ENCODE measurements around the gene SND1. TPM values are rescaled to one million over a fixed set of nuclear protein-coding genes. Genes with fewer than 3 reads are reported as not detected.

Gene SND1
- polyA plus RNA-seq, 3 donors: 67.1 to 171 (median 69.6) TPM

DNA sequence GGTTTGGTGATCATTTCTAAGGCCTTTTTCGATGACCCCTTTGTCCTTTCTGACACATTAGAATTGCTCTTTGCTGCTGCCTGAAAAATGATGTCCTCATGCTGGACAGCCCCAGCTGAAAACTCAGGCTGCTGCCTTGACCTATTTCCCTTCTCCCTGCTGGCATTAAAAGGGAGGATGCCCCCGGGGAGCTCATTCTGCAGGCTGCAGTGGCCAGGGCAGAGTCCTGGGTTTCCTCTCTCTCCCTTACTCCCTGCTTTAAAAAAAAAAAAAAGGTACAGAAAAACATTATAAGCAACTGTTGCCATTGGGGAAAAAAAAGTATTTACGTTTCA lies 343.9 kb downstream of the SND1 start:
- no peak overlapping the region for H3K27ac ChIP-seq (ENCODE audit: low read depth, low read length)
- WGBS, 3 donors: 52 to 64% (median 62%) methylated on average over 3 of the region's 3 CpGs

DNA sequence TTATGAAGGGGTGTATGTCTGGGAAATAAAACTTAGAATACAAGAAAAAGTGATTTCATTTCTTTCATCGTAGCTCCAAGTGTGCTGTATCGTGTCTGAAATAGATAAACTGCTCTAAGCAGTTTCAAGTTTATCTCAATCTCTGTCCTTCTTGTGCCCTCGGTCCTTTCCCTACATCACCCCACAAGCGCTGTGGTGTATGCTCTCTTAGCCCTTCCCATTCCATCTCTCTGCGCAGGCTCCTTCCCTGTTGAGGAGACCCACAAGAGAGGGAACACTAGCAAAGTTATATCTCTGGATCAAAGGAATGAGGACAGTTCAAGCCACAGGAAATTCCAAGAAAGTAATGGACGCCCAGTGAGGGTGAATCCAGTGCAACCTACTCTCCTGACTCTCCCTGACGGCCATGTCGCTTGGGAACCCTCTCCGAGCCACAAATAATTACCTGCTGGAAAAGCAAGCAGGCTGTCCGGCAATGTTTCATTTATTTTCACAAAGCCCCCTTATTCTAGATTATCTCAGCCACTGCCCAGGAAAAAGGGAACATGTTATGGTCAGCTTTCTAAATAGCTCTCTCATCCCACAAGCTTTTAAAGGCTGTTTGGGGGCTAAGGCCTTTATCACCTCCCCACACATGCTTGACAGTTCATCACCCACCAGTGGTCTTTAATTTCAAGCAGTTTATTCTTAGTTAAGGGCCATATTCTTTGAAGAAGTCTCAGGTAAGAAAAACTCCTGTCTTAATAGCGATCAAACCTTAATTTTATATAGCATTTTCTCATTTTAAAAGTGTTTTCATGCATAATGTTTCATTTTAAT lies 344.5 kb downstream of the SND1 start:
- 82 to 87% (median 86%) methylated on average over 11 of the region's 11 CpGs for WGBS, 3 donors
- no peak overlapping the region for H3K27ac ChIP-seq (ENCODE audit: low read depth, low read length)

DNA sequence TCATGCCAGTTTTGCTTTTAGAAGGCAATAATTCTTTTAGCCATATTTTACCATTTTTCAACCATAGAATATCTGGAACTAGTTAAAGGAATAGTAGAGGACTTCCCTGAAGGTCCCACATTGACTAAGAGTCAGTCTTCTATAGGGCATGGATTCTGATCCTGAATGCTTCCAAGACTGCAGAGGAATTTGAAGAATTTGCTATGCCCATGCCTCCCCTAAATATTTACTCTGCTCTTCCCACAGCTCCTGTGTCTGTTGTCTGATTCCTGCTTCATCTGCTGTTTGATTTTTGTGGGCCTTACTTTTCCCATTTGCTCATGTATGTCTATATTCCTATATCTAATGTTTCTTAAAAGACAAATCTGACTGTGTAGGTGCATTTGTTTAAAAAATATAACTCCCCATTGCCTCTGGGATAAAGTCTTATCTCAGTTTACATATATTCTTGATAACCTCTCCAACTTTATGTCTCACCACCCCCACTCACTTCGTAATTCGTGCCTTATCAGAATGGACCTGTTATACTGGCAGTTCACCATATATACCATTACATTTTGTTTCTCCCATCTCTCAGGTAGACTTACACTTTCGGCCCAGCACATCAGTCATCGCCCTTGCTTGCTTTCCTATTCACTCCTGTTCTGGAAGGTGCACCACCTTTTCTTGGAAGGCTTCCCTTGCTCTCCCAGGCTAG lies 345.4 kb downstream of the SND1 start:
- H3K27ac ChIP-seq (ENCODE audit: low read depth, low read length): no peak overlapping the region
- 57 to 90% (median 85%) methylated on average over 4 of the region's 4 CpGs for WGBS, 3 donors

DNA sequence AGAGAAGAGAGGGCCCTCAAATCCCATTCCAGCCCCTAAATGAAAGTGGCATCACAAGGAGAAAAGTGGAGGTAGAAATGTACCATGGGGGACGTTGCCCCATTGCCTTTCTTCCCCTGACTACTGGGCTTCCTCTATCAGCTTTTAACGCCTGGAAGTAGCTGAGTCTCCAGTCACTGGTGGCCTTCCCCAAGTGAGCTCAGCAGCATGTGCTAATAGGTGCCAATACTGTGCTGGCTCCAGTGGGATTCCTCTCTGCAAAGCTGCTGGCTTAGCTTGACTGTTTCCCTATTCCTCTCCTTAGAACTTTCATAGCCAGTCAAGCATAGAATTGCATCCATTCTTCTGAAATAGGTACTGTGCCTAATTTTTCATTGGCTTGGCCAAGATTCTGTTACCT lies 346.7 kb downstream of the SND1 start:
- WGBS, 3 donors: 77 to 92% (median 82%) methylated on average over 2 of the region's 2 CpGs
- no peak overlapping the region for H3K27ac ChIP-seq (ENCODE audit: low read depth, low read length)

DNA sequence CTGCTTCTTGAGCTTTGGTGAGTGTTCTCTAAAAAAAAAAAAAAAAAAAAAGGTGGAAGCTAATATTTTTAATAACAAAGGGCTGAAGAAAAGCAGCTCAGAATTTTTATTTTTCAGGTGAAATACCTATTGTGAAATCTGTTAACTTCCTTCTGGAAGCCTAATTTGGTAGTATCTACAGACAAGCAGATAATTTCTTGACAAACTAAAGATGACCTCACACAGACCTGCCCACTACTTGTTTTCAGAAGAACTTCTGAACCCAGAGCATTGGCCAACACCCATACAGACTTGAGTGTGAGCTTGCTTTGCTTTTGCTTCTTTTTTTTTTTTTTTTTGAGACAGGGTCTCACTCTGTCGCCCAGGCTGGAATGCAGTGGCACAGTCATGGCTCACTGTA lies 348.1 kb downstream of the SND1 start:
- WGBS, 3 donors: 90 to 100% (median 100%) methylated on average over 1 of the region's 1 CpG

DNA sequence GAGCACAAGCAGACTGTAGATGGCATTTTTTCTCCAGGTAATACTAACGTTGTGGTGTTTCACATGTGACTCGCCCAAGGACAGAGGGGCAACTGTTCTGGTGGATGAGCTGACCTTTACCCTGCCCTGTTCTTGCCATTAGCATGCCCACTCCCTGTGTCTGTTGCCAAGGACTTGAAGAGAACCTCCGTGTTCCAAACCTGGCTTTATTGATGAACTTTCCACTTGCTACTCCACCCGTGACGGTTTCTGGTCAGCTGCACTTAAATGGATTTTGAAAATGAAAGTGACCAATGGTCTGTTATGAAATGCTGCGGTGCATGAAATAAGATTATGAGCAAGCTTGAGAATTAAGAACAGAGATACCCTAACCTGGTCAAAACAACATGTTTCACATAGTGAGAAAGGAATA lies 348.9 kb downstream of the SND1 start:
- 53 to 75% (median 64%) methylated on average over 6 of the region's 6 CpGs for WGBS, 3 donors
- H3K27ac ChIP-seq (ENCODE audit: low read depth, low read length): no peak overlapping the region

More for the DNA sequence above, 348.1 kb downstream of the SND1 start:
- no peak overlapping the region for H3K27ac ChIP-seq (ENCODE audit: low read depth, low read length)

DNA sequence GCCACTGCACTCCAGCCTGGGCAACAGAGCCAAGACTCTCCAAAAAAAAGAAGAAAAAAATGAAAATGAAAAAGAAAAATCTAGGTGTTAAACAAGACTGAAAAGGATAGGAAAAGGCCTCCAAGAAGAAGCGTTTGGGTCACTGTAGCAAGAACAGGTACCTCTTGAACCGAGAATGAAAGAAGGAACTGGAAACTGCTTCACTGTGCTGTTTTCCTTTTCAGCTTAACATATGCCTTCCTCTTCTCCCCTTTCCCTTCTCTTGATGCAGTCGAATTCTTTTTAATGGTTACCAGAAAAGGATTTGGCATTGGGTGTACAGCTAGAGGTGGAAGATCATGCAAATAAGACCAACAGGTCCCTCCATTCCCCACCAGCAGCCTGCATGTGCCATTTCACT lies 351.2 kb downstream of the SND1 start:
- no peak overlapping the region for H3K27ac ChIP-seq (ENCODE audit: low read depth, low read length)
- WGBS, 3 donors: 67 to 83% (median 76%) methylated on average over 3 of the region's 3 CpGs

DNA sequence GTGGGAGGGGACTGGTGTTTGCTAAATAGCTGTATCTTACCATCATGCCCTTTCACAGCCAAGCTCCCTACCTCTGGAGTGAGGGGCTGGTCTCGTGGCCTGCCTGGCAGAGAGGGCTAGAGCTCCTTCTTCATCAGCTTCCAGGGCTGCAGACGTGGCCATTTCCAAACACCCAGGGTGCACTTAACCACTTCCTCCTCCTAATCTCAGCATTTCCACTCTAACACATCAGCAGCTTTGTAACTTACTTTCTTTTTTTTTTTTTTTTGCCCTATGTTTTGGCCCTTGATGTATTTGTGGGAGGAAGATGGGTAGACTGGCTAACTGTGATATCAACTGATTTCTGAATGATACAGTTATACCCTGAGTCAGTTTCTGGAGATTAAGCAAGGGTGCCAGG lies 351.8 kb downstream of the SND1 start:
- H3K27ac ChIP-seq (ENCODE audit: low read depth, low read length): no peak overlapping the region
- 44 to 68% (median 50%) methylated on average over 2 of the region's 2 CpGs for WGBS, 3 donors

DNA sequence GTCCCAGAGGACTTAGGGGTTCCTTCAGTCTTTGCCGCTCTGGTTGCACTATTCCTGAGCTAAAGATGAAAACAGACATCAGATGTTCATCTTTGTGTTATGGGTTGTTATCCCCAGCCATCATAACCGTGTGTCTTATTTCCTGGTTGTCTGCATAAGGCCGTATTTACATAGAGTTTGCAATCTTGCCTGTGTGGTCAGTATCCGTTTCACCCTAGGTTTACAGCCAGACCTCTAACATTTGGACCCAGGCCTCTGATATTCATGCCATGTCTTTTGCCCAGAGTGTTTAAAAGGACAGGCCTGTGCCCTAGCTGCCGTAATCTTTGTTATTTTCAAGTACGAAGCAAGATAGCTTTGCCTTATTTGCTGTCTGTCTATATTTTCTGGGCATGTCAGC lies 352.6 kb downstream of the SND1 start:
- WGBS, 3 donors: 64 to 94% (median 91%) methylated on average over 6 of the region's 6 CpGs
- no peak overlapping the region for H3K27ac ChIP-seq (ENCODE audit: low read depth, low read length)

DNA sequence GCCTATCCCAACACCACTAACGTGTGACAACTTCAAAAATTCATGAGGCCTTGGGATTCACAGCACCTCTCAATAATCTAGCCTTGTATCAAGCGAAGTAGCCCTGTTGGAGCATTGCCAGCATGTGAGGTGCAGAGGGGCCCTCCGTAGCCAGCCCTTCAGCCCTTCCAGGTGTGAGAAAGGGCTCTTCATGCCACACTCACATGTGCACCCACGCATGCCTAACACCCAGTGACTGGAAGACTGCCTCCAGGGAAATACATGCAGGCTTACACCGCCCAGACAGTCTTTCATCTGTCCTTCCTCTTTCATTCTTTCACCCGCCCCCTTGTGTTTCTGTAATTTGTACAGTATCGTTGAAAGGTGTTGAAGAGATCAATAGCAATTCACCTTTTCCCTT lies 353.1 kb downstream of the SND1 start:
- H3K27ac ChIP-seq (ENCODE audit: low read depth, low read length): no peak overlapping the region
- WGBS, 3 donors: 69 to 93% (median 87%) methylated on average over 7 of the region's 7 CpGs

DNA sequence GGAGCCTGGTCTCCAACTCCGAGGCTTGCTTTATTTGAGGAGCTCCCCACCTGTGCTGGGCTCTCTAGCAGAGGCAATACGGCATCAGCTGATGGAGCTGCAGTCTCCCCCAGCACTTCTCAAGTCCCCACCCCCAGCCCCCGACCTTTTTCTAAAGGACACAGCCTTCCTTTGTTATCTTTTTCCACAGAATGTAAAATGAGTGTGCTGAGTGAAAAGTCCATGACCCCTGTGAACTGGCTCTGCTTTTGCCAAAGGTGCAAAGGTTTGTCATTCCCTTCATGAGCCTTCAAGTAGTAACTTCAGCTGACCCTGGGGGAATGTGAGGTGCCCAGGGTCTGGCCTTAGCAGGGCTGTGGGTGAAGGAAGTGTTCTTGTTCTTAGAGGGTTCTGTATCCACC lies 353.8 kb downstream of the SND1 start:
- WGBS, 3 donors: 29 to 91% (median 89%) methylated on average over 3 of the region's 3 CpGs
- H3K27ac ChIP-seq (ENCODE audit: low read depth, low read length): no peak overlapping the region

DNA sequence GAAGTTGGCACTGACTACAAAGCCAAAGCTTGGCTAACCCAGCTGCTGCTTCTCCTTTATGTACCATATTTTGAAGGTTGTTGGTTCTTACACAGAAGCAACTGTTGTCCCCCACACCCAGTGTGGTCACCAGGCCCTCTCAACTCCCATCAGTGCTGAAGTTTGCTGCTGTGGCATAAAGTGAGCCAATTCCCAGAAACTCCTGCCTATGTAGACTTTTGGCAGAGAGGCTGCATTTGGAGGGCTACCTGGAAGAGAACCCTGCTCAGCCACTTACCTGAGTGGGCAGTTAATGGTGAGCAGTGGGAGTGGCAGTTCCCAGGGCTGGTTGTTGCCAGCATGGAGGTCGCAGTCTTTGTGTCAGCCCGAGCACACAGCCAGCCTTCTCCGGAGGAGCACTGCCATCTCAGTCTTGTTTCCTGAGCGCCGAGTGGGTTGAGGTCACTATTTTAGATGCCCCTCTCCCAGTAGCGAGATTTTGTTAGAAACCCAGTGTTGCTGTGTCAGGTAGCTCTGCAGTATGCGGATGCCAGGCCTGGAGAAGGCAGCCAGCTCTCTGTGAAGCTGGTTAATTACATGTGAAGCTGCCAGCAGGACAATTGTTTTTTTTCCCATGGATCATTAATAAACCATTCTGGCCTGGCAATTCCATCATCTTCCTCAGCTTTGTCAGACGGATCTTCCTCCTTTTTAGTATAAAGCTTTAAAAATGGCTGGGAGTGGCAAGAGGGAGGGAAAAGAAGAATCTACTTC lies 354.7 kb downstream of the SND1 start:
- H3K27ac ChIP-seq (ENCODE audit: low read depth, low read length): no peak overlapping the region
- 73 to 97% (median 97%) methylated on average over 8 of the region's 8 CpGs for WGBS, 3 donors

DNA sequence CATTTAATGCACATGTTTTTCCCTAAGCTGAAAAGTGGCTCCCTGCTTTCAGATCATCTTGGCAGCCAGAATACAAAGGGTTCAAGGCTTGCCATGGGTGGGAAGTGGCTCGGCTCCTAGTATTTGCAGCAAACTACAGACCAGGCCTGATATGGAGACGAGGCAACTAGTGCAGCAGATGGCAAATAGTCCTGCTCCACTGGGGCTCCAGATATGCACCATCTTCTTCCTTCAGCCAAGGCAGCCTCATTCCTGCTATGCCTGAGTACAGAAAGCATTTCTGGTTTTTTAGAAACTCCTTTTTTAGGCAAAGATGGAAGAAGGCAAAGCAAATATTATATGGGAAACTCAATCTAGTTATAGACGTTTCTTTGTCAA lies 355.3 kb downstream of the SND1 start:
- H3K27ac ChIP-seq (ENCODE audit: low read depth, low read length): no peak overlapping the region
- WGBS, 3 donors: 48 to 92% (median 91%) methylated on average over 3 of the region's 3 CpGs

DNA sequence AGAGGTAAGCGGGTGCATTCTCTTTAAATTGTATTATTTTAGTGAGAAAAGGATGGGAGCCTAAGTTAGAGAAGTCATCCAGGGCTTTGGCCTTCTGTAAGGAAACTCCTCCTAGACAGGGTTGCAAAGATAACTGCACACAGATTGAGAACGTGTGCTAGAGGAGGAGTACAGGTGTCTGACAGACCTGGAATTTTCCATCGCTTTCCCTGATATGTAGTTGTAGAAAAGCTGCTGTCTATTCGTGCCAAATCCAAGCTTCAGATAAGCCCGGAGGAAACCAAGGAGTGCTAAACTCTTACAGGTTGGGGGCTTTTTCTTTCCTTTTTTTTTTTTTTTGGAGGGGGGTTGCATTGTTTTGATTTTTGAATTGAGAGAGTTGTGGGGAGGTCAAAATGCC lies 356.1 kb downstream of the SND1 start:
- no peak overlapping the region for H3K27ac ChIP-seq (ENCODE audit: low read depth, low read length)
- 73 to 90% (median 87%) methylated on average over 5 of the region's 5 CpGs for WGBS, 3 donors

DNA sequence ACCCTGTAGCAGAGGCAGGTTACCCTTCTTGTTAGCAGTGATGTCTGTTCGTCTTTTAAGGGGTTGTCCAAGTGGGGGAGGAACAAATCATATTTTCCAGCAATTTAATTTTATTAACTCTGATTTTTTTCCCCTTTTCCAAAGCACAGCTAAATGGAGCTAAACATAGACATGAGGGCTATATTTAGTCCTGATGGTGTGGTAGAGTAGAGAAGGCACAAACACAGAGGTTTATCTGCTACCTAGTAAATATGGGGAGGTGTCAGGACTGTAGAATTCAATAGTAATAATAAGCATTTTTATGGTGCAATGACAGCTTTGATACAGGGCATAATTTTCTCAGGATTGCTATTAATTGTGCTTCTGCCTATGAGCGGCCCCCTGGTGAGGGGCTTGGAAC lies 356.8 kb downstream of the SND1 start:
- H3K27ac ChIP-seq (ENCODE audit: low read depth, low read length): no peak overlapping the region
- 94 to 96% (median 95%) methylated on average over 2 of the region's 2 CpGs for WGBS, 3 donors

DNA sequence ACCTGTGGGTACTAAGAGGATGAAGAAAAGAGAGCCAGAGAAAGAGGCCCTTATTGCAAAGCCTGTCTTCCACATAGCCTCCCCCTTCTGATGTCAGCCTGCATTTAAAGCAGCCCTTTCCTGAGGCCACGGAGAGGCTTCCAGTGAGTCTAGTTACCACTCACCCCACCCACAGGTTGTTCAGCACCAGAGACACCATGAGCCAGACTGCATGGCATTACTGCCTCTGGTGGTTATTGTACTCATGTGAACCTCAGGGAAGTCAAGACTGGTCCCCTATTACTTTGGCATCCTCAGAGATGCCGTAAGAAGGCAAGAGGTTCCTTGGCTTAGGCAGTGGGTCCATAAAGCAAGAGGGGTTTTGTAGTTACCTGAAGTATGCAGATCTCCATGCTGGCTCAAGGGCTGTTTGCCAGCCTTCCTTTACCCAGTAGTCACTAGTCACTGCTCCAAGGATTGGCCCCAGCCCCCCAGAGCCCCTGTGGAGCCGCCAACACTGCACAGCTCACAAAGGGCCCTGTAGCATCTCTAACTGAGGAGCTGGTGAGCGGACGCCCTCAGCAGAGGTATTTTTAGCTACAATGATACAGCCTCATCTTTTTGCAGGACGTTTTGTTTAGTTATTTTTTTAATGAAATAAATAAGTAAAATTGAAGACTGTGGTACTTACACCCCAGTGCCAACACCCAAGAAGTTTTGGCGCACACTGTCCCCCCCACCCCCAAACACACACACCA lies 358.6 kb downstream of the SND1 start:
- 84 to 91% (median 89%) methylated on average over 7 of the region's 7 CpGs for WGBS, 3 donors
- no peak overlapping the region for H3K27ac ChIP-seq (ENCODE audit: low read depth, low read length)

DNA sequence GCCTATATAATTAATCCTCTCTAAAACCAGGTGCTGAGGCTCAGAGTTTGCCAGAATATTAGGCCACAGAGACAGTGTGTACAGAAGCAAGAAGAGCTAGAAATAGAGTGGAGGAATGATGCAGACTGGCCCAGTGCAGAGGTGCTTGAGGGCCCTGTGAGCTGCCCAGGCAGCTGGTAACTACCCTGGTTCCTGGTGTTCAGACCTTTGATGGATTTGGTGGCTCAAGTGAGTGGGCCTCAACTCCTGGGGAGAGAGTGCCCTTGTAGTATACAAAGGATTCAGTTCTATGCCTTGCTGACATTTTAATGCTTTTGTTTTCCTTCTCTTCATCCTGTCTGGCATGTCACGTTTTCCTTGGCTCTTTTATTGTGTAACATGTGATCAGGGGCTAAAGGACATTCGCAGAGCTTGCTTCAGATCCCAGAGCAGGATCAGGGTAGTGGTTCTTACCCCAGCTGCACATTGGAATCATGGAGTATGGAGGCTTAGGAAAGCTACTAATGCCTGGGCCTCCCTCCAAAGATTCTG lies 359.2 kb downstream of the SND1 start:
- no peak overlapping the region for H3K27ac ChIP-seq (ENCODE audit: low read depth, low read length)
- 44 to 75% (median 56%) methylated on average over 2 of the region's 2 CpGs for WGBS, 3 donors

DNA sequence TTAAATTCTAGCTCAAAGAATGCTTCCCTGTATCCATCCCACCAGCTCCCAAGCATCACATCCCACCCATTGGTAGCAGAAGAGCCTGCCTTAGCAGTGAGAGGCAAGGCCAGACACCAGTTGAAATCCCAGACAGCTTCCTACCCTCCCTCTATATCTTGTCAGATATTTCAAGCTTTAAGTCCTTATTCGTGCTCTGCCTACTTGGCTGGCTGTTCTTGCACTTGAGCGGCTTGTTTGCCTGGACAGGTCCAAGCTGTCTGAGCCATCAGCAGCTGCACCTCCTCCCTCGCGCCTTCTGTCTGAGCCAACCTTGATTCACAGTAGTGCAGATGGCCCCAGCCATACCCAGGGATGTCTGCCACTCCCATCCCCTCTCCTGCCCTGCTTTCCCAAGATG lies 362.8 kb downstream of the SND1 start:
- no peak overlapping the region for H3K27ac ChIP-seq (ENCODE audit: low read depth, low read length)
- WGBS, 3 donors: 74 to 89% (median 84%) methylated on average over 4 of the region's 4 CpGs

Measured in adipose tissue (tissue), 3 donors.